ENCODE measurements around the gene HS3ST6.
"Not testable (repeated sequence)": the region's sequence is repeated elsewhere in the genome, so short reads cannot be mapped to it uniquely, and the experiment has no call there.

Gene HS3ST6

GRCh38 chr16:1926271-1926670 lies 8.1 kb upstream of the HS3ST6 start:
- DNase-seq (ENCODE audit: low spot score): no peak

- no peak for DNase-seq (ENCODE audit: low spot score)
These were observed 5.9 kb upstream of the HS3ST6 start for GRCh38 chr16:1924095-1924494.

GRCh38 chr16:1923299-1924034 lies 5.3 kb upstream of the HS3ST6 start:
- DNase-seq (ENCODE audit: low spot score): no peak

GRCh38 chr16:1922357-1922756 lies 4.1 kb upstream of the HS3ST6 start:
- DNase-seq (ENCODE audit: low spot score): no peak

GRCh38 chr16:1920727-1921171 lies 2.5 kb upstream of the HS3ST6 start:
- DNase-seq (ENCODE audit: low spot score): no peak

GRCh38 chr16:1920122-1920521 lies 1.9 kb upstream of the HS3ST6 start:
- not testable (repeated sequence) for DNase-seq (ENCODE audit: low spot score)

GRCh38 chr16:1919327-1919998 lies 1.2 kb upstream of the HS3ST6 start:
- DNase-seq (ENCODE audit: low spot score): no peak

- DNase-seq (ENCODE audit: low spot score): no peak
These were observed 407 bp downstream of the HS3ST6 start for GRCh38 chr16:1917665-1918350.

GRCh38 chr16:1917056-1917664 lies 1.1 kb downstream of the HS3ST6 start:
- DNase-seq (ENCODE audit: low spot score): no peak

GRCh38 chr16:1916640-1916990 lies 1.6 kb downstream of the HS3ST6 start:
- DNase-seq (ENCODE audit: low spot score): no peak

- DNase-seq (ENCODE audit: low spot score): no peak
These were observed 2.2 kb downstream of the HS3ST6 start for GRCh38 chr16:1915732-1916639.

GRCh38 chr16:1914988-1915387 lies 3.2 kb downstream of the HS3ST6 start:
- no peak for DNase-seq (ENCODE audit: low spot score)

GRCh38 chr16:1914084-1914608 lies 4.1 kb downstream of the HS3ST6 start:
- DNase-seq (ENCODE audit: low spot score): no peak

- no peak for DNase-seq (ENCODE audit: low spot score)
These were observed 4.7 kb downstream of the HS3ST6 start for GRCh38 chr16:1913327-1914083.

GRCh38 chr16:1912215-1912543 lies 6.0 kb downstream of the HS3ST6 start:
- DNase-seq (ENCODE audit: low spot score): no peak

- no peak for DNase-seq (ENCODE audit: low spot score)
These were observed 6.6 kb downstream of the HS3ST6 start for GRCh38 chr16:1911467-1912214.

GRCh38 chr16:1909561-1910231 lies 8.5 kb downstream of the HS3ST6 start:
- DNase-seq (ENCODE audit: low spot score): no peak

GRCh38 chr16:1908983-1909382 lies 9.2 kb downstream of the HS3ST6 start:
- no peak for DNase-seq (ENCODE audit: low spot score)

GRCh38 chr16:1908184-1908583 lies 10.0 kb downstream of the HS3ST6 start:
- DNase-seq (ENCODE audit: low spot score): no peak
